Activated gamma-delta T cell treated with anti-CD3 and anti-CD28 coated beads, Interleukin-2, amount 50 U/mL, for 16 hours (primary cell): ENCODE data around the gene C14orf132.
"Not testable (repeated sequence)": the region's sequence is repeated elsewhere in the genome, so short reads cannot be mapped to it uniquely, and the experiment has no call there.

Experiments used
- DNase-seq: peaks from one replicate; pipeline ENCODE4 v3.0.0-alpha.2; 2020; ENCODE audit warnings: low read depth

The C14orf132 gene

GRCh38 chr14:96059519-96060135 is 20.5 kb downstream of the C14orf132 start:
- DNase-seq: no peak

- no peak for DNase-seq
These were observed 21.2 kb downstream of the C14orf132 start for GRCh38 chr14:96060186-96060933.

DNA sequence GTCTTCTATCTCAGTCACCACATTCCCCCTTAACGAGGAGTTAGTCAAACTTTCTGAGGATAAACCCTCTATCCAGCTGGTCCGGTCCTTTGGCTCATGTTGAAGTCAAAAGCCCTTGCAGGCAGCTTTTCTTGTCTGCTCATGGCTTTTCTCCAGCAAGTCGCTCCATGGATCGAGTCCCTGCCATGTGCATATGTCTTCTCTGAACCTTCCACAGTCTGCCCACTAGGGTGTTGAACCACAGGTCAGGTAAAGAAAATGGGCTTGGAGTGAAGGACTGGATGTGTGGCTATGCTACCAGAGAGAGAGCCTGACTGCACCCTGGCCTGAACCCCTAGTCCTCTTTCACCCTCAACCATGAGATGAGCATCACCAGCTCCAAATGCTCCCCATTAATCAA is 22.8 kb downstream of the C14orf132 start:
- no peak for DNase-seq

GRCh38 chr14:96062506-96062905 is 23.3 kb downstream of the C14orf132 start:
- DNase-seq: no peak

DNA sequence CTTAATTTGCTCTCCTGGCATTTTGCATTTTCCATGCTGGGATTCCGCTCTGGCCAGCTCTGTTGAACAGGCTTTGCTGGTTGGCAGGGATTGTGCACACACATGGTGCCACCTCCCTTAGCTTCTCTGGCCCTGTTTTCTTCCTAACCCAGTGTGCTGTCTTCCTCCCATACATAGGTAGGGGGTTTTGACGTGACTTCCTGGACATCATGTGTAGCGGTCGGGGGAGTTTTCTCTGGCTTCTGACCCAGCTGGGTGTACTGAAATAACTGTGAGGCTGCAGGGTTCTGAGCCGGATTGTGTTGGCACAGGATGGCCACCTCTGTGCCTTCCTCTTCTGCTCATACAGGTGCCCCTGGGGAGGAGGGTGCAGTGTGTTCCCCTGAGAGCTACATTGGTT is 25.7 kb downstream of the C14orf132 start:
- no peak for DNase-seq

DNA sequence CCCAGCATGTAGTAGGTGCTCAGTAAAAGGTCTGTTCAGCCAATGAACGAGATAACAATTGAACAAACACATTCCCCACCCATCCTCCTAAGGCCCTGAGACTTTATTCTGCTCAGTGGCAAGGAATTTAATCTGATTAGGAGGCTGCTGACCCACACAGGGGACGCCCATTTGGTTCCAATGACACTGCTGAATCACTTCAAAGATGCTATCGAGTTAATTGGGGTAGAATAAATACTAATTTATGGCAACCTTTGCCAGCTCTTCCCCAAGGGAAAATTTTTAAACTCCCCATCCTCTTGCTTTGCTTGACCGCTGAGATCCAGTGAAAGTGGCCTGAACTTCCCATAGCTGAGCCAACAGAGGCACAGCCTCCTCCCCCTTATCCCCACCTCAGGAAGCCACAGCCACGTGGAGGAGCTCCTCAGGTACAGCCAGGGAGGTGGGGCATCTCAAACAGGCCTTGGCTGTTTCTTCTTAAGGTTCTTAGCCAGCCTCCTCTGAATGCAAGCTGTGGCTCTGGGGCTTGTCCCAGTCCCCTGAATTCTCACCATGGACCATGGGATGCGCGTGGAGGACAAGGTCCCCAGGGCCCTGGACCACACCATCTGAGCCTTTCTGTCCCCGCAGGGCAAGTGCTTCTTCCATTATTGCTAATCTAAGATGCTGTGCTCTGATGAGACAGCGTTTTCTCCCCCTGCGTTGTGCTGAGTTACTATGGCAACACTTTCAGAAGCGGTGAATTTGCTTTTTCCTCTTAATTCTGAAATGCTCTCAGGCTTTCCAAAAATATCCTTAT is 26.7 kb downstream of the C14orf132 start:
- DNase-seq: no peak

- DNase-seq: no peak
These were observed 27.8 kb downstream of the C14orf132 start for GRCh38 chr14:96066976-96067375.

- no peak for DNase-seq
These were observed 29.1 kb downstream of the C14orf132 start for GRCh38 chr14:96067985-96068930.

DNA sequence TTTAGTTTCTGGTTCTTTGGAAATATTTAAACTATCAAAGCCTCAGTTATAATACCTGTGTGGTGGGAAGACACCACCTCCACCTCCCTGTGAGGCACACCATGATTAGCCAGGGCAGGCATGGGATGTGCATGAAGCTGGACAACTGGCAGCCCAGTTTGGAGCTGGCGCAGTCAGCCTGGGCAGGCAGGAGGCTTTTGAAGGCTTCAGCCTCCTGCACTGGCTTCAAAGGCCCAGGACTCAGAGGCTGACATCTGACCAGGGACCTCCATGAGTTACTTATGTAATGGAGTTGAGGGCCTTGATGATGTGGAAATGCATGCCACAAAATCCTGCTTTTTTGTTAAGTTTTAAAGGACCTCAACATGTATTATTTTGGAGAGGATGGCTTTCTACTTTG is 30.3 kb downstream of the C14orf132 start:
- DNase-seq: no peak

GRCh38 chr14:96071561-96071960 is 32.4 kb downstream of the C14orf132 start:
- no peak for DNase-seq

DNA sequence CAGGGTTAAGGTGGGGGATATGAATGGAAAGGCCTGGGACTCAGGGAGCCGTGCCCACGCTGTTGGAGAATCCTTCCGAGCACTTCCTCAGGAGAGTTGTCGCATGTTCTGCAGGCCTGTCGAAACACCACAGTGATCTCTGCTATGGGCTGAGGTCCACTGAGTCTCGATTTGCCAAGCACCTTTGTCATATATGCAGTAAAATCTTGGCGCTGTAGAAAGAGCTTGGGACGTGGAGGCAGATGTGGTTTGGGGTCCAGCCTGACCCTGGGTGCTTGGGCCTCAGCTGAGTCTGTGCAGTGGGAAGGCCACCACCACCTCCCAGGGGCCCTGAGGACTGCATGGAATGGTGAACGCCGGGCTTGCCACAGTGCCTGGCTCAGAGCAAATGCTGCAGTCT is 32.9 kb downstream of the C14orf132 start:
- DNase-seq: no peak

- DNase-seq: no peak
These were observed 33.6 kb downstream of the C14orf132 start for GRCh38 chr14:96072746-96073145.

DNA sequence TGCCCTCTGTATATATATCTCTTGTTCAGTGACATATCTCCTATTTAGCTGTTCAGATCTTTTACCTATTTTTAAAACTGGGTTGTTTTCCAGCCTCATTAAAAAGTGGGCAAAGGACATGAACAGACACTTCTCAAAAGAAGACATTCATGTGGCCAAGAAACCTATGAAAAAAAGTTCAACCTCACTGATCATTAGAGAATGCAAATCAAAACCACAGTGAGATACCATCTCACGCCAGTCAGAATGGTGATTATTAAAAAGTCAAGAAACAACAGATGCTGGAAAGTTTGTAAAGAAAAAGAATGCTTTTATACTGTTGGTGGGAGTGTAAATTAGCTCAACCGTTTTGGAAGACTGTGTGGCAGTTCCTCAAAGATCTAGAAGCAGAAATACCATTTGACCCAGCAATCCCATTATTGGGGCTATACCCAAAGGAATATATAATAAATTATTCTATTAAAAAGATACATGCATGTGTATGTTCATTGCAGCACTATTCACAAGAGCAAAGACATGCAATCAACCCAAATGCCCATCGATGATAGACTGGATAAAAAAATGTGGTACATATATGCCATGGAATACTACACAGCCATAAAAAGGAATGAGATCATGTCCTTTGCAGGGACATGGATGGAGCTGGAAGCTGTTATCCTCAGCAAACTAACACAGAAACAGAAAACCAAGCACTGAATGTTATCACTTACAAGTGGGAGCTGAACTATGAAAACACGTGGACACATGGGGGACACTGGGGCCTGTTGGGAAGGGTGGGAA is 34.3 kb downstream of the C14orf132 start:
- not testable (repeated sequence) for DNase-seq

DNA sequence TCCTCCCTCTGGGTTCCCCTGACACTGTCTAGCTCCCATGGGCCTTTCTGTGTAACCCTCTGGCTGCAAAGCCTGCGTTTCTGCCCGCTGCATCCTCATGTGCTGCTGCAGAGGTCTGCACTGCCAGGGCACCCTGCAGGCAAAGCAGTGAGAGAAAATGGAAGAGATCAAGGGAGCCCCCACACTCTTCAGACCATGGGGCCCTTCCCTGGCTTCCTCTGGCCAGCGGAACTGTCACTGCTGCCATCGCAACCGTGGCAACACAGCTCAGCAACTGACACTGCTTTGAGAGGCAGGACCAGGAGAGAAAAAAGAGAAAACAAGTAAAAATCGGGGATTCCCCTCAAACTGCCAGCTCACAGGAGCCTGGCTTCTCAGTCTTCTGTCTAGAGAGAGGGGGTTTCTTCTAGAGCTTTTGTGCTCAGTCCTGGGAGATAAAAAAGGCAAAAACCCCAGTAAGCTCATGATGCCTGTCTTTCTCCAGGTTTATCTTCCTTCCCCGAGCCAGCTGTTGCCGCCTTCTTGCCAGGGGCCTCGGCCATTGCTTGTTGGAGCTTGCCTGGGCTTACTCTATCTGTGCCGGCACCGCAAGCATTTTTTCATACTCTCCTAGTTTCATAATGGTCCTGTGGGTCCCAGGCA is 38.9 kb downstream of the C14orf132 start:
- DNase-seq: no peak

DNA sequence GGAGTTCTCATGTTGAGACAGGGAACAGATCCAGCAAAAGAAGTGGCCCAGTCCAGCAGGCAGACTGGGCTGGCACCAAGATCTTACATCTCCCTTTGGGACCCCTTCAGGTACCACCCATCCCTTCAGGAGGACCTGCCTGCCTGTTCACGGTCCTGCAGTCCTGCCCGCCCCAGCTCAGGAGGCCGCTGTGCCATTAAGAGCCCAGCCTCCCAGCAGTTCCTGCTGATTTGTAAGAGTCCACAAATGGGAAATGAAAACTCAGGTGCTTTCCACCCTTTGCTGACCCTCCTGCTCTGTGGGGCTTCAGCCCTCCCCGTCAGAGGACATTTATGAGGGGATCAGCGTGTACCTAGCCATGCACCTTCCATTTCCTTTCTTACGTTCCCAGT is 39.5 kb downstream of the C14orf132 start:
- no peak for DNase-seq

DNA sequence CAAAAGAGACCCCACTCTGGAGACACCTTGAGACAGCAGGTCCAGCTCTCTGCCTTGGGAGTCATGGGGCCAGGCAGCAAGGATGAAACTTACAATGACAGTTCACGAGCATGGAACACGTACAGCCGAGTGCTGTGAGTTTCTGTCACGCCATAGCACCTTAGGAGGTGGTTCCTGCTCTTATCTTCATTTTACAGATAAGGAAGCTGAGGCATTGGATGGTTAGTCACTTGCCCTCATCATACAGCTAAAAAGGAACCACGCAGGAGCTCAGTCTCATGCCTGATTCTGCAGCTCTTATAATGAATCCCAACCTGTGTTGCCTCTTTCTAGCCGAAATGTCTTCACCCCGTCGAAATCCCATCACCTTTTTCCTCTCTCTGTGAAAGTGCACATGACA is 39.9 kb downstream of the C14orf132 start:
- no peak for DNase-seq

DNA sequence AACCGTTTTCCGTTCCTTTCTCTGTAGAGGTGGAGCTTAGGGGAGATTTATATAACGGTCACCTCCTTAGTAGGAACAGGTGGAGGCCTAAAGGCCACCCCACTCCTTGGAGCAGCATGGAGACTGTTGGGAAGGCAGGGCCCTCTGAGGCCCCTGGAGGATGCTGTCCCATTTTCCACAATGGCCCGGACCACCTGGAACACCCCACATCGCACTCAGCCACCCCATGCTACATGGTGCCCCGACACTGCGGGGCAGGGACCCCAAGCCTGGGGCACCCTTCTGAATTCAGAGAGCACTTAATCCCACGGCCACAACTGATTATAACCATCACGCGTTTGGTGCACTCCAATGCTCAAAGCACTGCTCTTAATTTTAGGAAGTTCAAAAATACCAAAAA is 41.4 kb downstream of the C14orf132 start:
- no peak for DNase-seq

DNA sequence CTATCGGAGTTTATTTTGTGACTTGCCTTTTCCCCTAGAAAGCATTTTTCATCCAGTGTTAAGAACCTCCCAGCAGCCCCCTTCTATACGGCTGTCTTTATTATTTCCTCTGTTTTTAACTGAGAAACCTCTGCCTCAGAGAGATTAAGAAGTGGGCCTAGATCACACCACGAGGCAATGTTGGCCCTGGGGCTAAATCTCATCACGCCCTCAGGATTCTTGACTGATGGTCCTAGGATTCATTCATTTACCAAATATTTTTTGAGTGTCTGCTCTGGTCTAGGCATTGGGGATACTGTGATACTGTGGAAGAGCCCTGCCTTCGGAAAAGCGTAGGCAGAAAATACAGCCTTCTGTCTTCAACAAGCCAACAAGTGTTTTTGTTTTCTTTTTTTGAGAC is 42.1 kb downstream of the C14orf132 start:
- DNase-seq: no peak

GRCh38 chr14:96081767-96082400 is 42.7 kb downstream of the C14orf132 start:
- DNase-seq: no peak
